Esophagus (tissue), 2 donors: ENCODE results near the gene FAM83C. TPM values are rescaled to one million over a fixed set of nuclear protein-coding genes. Genes with fewer than 3 reads are reported as not detected.
A peak's percentile ranks its signal among the peaks of the same experiment; 100 is the strongest.

Source experiments
- H3K27ac ChIP-seq, 2 donors: one replicate each; pipeline ENCODE4 v1.5.1; 2013; ENCODE audit warnings: low read depth in 2 of 2, mild to moderate bottlenecking in 2 of 2, inconsistent platforms in 1 of 2, low read length in 1 of 2, moderate library complexity in 1 of 2
- H3K27me3 ChIP-seq, 2 donors: one replicate each; pipeline ENCODE4 v1.6.1; 2013; ENCODE audit warnings: low read length in 2 of 2, control low read depth in 1 of 2, mild to moderate bottlenecking in 1 of 2; ENCODE audit not compliant: insufficient read depth in 2 of 2, control insufficient read depth in 1 of 2
- H3K36me3 ChIP-seq, 2 donors: one replicate each; pipeline ENCODE4 v1.6.1; 2013; ENCODE audit warnings: low read length in 1 of 2; ENCODE audit not compliant: control insufficient read depth in 2 of 2, insufficient read depth in 2 of 2
- H3K4me1 ChIP-seq, 2 donors: one replicate each; pipeline ENCODE4 v1.6.1; 2013; ENCODE audit warnings: low read length in 1 of 2; ENCODE audit not compliant: control insufficient read depth in 2 of 2, insufficient read depth in 2 of 2
- H3K4me3 ChIP-seq, 2 donors: one replicate each; pipeline ENCODE4 v1.5.1; 2013; ENCODE audit warnings: low read length in 2 of 2, mild to moderate bottlenecking in 2 of 2, low read depth in 1 of 2, moderate library complexity in 1 of 2
- H3K9me3 ChIP-seq, 2 donors: one replicate each; pipeline ENCODE4 v1.6.1; 2013; ENCODE audit warnings: mild to moderate bottlenecking in 2 of 2, low read depth in 1 of 2, low read length in 1 of 2, moderate library complexity in 1 of 2; ENCODE audit not compliant: control insufficient read depth in 2 of 2, insufficient read depth in 1 of 2
- WGBS, 2 donors: extraction: QIAGEN DNeasy Blood & Tissue Kit; methylation state at CpG; one replicate each; pipeline ENCODE4 v1.1.7; 2013; 5-methylcytosine and 5-hydroxymethylcytosine counted together
- polyA plus RNA-seq, 2 donors: library from polyadenylated mRNA; stranded (reverse); fragments of 200-250 nt; gene quantifications; one replicate each; pipeline ENCODE4 v1.2.3, GENCODE V29; 2013
- donor health status: healthy with polysubstance abuse.
- donor health status: Bipolar disorder and iron deficiency.

FAM83C gene
- polyA plus RNA-seq, 2 donors, result 32.3 to 35.9 TPM

DNA sequence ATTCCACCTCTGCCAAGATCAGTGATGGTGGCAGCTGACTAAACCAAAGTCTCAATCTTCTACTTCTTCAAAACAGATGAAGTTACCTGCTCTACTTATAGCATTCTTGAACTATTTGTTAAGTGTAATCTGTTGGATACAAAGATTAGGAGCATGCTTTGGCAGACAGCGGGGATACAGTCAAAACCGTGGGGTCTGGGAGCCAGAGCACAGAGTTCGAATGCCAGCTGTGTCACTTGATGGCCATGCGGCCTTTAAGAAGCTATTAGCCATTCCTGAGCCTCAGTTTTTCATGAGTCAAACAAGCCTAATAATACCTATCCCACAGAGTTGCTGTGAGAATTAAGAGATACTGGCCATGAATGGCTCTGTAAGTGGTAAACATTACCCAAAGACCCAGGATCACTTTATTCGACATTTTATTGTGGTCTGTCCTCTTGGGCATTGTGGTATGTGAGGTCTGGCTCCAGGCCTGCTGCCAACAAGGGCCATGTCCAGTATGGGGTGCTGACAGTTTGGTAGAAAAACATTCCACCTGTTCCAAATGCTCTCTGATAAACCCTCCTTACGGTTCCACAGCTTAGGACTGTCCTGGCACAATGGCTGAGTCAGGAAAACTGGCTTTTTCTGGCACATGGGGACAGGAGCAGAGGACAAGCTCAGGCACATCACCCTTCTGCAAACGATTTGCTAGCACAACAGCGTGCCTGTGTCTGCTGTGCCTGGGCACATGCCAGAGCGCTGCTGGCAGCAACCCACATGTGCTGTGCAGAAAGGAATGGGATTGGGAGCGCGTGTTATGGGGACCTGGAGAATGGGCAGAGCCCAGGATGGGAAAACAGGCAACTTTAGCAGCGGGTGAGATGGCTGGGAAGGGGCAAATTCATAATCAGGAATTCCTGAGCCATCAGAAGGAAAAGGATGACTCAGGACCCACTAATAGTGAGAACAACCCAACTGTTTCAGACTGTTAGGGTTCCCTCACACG lies 15.7 kb upstream of the FAM83C start:
- H3K4me3 ChIP-seq, result no peak overlapping the region
- H3K4me1 ChIP-seq, result peaks cover 9 to 35% of the 10 kb centered on the region in 2 donors
- WGBS, 2 donors, result 48 to 64% methylated on average over 13 of the region's 13 CpGs
- no peaks in the 10 kb centered on the region for H3K27me3 ChIP-seq
- H3K27ac ChIP-seq, result peak overlapping the region; percentile 92 to 93
- H3K9me3 ChIP-seq, result no peaks in the 10 kb centered on the region
- H3K36me3 ChIP-seq, result no peaks in the 10 kb centered on the region

DNA sequence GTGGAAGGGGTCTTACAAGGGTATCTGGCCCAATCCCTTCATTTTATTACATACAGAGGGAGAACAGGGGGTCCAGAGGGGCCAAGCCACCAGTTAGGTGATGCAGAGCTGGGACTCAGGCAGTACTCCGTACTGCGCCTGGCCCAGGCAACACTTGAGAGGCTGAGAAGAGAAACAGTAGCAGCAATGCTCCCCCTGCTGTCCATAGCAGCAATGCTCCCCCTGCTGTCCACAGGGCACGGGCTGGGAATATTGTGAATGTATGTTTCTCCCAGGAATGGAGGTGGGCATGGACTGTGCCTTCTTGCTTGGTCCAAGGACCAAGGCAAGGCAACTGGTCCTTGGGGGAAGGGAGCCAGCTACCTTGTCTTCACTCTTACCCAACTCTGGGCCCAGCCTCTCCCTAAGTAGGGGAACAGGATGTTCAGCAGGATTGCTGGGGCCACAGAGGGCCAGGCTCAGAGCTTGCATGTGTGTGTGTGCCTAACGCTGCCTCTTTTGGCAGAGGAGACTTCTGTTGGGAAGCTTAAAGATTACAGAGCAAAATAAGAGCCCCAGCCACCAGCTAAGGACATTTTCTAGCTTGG lies 14.8 kb upstream of the FAM83C start:
- H3K4me1 ChIP-seq, result peaks cover 9 to 35% of the 10 kb centered on the region in 2 donors
- H3K27me3 ChIP-seq, result no peaks in the 10 kb centered on the region
- peak overlapping the region; percentile 92 to 93 for H3K27ac ChIP-seq
- no peaks in the 10 kb centered on the region for H3K9me3 ChIP-seq
- 42 to 45% methylated on average over 4 of the region's 4 CpGs for WGBS, 2 donors
- peaks cover 0 to 2% of the 10 kb centered on the region in 2 donors for H3K36me3 ChIP-seq
- no peak overlapping the region for H3K4me3 ChIP-seq

DNA sequence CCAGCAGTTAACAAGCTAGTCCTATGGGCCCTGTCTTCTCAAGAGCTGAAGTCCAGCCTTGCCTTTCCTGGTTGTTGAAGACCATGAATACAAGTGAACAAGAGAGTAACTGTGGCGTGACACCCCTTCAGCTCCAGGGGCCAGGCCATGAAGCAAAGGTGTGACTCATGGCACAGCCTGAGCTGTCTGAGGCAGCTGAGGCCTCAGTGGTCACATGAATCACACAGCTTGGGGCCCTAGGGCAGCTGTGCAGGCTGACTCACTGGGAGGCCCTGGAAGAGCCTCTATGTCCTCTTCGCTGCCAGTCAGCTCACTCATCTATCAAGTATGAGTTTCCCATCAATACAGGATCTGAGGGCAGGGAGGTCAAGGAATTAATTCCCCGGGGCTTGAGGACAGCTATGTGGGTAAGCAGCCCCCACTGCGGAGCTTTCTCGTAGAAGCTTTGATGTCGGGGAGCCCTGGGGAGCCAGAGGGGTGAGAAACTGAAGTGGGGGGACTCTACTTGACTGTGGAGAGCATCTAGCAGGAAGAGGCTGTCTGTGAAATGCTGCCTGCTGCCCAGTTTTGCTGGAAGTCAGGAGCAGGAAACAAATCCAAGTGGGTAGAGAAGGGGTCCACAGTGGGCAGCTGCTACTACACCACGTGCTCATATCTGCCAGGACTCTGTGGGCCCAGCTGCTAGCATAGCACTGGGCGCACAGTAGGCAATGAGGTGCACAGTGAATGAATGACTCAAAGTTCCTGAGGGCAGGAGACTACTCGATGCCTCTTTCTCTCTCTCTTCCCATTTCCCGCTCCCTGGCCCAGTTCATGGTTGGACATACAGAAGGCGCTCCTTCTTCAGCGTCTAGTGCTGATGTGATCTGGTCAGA lies 13.7 kb upstream of the FAM83C start:
- peak overlapping the region; percentile 92 to 93 for H3K27ac ChIP-seq
- H3K9me3 ChIP-seq, result no peaks in the 10 kb centered on the region
- no peak overlapping the region for H3K4me3 ChIP-seq
- peaks cover 9 to 35% of the 10 kb centered on the region in 2 donors for H3K4me1 ChIP-seq
- H3K36me3 ChIP-seq, result peaks cover 0 to 2% of the 10 kb centered on the region in 2 donors
- H3K27me3 ChIP-seq, result no peaks in the 10 kb centered on the region
- WGBS, 2 donors, result 60 to 72% methylated on average over 12 of the region's 12 CpGs

DNA sequence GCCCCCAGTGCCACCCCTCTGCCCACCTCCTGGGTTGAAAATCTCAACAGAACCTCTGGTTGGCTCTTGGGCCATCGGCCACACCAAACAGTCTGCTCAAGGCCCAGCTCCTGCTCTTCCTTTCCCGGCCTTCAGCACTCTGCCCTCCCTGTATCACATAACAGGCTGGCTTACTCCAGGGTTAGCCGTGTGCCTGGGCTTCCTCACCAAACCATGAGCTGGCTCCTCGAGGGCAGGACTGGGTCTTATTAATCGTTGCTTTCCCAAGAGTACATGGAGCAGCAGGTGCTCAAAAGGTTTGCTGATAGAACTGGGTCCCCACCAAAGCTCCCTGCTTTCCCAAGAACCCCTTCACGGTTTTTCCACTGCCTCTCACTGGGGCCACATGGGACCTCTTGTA lies 12.7 kb upstream of the FAM83C start:
- 77 to 80% methylated on average over 6 of the region's 6 CpGs for WGBS, 2 donors
- peaks cover 9 to 35% of the 10 kb centered on the region in 2 donors for H3K4me1 ChIP-seq
- H3K4me3 ChIP-seq, result no peak overlapping the region
- no peaks in the 10 kb centered on the region for H3K9me3 ChIP-seq
- H3K36me3 ChIP-seq, result peaks cover 0 to 2% of the 10 kb centered on the region in 2 donors
- peak overlapping the region; percentile 64 to 81 for H3K27ac ChIP-seq
- H3K27me3 ChIP-seq, result no peaks in the 10 kb centered on the region

DNA sequence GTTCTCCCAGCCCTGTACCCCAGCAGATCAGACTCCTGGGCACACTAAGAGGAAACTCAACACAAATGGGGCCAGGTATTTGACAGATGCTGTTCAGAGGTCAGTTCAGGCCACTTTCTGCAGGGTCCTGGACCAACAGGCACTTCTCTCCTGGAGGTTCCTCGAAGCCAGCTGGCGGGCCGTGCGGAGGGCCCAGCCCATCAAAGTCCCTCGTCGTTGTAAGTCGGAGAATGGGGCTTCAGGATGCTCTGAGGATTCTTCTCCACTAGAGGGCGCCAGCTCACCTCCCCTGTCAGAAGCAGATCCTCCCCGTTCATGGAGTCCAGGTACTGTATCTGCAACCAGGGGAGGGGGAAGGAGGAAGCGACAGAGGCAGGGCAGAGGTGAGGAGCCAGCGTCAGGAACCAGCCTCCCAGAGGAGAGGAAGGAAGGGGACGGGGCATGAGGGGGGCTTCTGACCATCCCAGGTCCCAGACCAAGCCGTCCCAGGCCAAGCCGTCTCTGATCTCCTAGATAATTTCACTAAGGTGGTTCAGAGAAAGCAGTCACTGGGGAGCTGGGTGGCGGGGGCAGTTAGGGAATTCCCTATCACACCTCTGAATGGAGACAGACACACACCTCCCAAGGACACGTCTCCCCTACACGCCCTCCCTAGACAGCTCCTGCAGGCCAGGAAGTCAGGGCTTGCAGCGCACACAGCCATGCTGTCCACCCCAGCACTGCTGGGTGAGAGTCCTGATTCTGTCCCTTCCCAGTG lies 11.7 kb upstream of the FAM83C start:
- H3K9me3 ChIP-seq, result no peaks in the 10 kb centered on the region
- peak overlapping the region in 1 of 2 donors; percentile 63 for H3K27ac ChIP-seq
- whole genome bisulfite sequencing, 2 donors, result 24 to 25% methylated on average over 18 of the region's 18 CpGs
- peaks cover 0 to 2% of the 10 kb centered on the region in 2 donors for H3K36me3 ChIP-seq
- H3K4me3 ChIP-seq, result no peak overlapping the region
- no peaks in the 10 kb centered on the region for H3K27me3 ChIP-seq
- H3K4me1 ChIP-seq, result peaks cover 9 to 40% of the 10 kb centered on the region in 2 donors

DNA sequence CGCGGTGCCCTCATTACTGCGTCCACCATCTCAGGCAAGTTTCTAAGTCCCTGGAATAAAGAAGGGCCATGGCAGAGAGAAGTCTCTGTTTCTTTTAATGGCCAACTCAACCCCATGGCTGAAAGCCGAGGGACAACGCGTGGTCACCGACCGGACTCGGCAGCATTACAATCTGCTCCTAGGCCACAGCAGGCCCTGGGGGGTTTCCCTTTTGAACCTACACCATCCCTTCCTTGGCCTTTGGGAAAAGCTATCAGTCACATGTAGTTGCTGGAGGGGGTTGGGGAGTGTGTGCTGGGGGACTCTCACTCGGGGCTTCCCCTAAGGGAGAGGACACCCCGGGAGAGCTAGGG lies 11.1 kb upstream of the FAM83C start:
- Histone ChIP-seq H3K36me3 (peaks cover 0 to 2% of the 10 kb centered on the region in 2 donors), H3K4me1 (peaks cover 9 to 44% of the 10 kb centered on the region in 2 donors), H3K27ac (no peak overlapping the region), H3K27me3 (no peaks in the 10 kb centered on the region), H3K4me3 (no peak overlapping the region), H3K9me3 (no peaks in the 10 kb centered on the region)
- WGBS, 2 donors, result 68 to 74% methylated on average over 11 of the region's 11 CpGs

DNA sequence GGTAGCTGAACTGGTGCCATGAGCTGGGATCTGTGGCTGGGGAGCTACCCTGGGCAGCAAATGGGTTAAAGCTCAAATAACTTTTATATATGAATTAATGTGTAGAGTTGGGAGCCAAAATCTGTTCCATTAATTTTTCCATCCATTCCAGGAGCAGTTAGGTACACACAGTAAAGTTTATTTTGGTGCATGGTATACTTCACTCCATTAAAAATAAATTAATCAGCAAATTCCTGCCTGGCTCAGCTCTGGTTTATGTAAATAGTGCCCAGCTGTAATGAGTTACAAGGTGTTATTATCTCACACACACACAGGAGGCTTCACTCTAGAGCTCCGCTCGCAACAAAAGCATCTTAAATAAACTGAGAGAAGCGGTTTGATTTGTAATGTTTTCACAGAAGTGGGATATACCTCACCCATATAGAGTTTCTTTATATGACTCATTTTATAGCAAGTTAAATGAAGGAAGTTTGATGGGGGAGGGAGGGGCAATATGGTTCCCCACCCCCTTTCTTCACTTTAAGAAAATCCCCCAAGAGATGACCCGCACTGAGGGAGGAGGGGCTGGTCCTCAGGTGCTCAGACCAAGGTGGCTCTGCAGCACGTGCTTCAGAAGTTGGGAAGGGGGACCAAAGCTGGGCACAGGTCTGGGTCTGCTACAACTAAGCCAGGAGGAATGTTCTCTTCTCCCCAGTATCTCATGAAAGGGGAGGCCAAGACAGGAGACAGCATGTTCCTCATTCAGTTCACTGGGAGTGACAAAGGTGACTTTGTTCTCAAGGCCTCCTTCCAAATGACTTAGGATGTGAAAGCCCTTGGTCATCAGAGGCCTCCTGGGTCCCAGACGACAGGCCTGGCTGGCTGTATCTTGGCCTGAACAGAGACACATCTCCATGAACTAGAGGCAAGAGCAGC lies 10.5 kb upstream of the FAM83C start:
- peaks cover 7 to 41% of the 10 kb centered on the region in 2 donors for H3K4me1 ChIP-seq
- H3K9me3 ChIP-seq, result no peaks in the 10 kb centered on the region
- no peak overlapping the region for H3K4me3 ChIP-seq
- peaks cover 0 to 2% of the 10 kb centered on the region in 2 donors for H3K36me3 ChIP-seq
- WGBS, 2 donors, result 75 to 80% methylated on average over 6 of the region's 6 CpGs
- H3K27ac ChIP-seq, result no peak overlapping the region
- H3K27me3 ChIP-seq, result no peaks in the 10 kb centered on the region

DNA sequence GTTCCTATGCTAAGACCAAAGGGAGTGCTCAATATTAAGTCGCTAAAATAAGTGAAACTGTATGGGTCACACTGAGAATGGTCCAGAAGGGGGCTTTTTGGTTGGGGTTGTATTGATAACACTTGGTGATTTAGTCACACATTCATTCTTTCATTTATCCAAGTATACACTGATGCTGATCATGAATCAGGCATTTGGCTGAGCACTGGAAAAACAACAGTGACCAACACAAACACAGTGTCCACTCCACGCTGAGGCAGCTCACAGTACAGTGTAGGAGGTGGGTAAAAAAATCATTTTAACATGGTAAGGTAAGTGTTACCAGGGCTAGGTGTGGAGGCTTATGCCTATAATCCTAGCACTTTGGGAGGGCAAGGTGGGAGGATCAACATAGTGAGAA lies 9.2 kb upstream of the FAM83C start:
- Histone ChIP-seq H3K9me3 (no peaks in the 10 kb centered on the region), H3K27me3 (no peaks in the 10 kb centered on the region), H3K4me3 (no peak overlapping the region), H3K4me1 (peaks cover 2 to 30% of the 10 kb centered on the region in 2 donors), H3K36me3 (peaks cover 0 to 2% of the 10 kb centered on the region in 2 donors), H3K27ac (no peak overlapping the region)
- WGBS, 2 donors, result 90 to 97% methylated on average over 2 of the region's 2 CpGs
